SJSA1 (cell line): Measurements from ENCODE around the gene DNAH8. TPM values are rescaled to one million over a fixed set of nuclear protein-coding genes. Genes with fewer than 3 reads are reported as not detected.

Experiments
- total RNA-seq: library from RNA; depleted of rRNA; stranded (reverse); fragments of >200 nt; shearing (Covaris generic); gene quantifications from 2 replicates; pipeline ENCODE4 v1.2.3, GENCODE V29; 2014; rRNA removed

DNAH8 gene
- total RNA-seq, 1 experiment from 2014 or later, result not detected

Other genes with a start within 250 kb of the DNAH8 start
- 6.3 and 8.5 TPM in 2 replicates for gene BTBD9, start 75.4 kb upstream of the DNAH8 start, total RNA-seq
- gene GLO1, start 12.2 kb upstream of the DNAH8 start, total RNA-seq, result 254 and 295 TPM in 2 replicates